ENCODE data around the gene CERS6. TPM values are rescaled to one million over a fixed set of nuclear protein-coding genes. Genes with fewer than 3 reads are reported as not detected.

Gene CERS6
- total and polyA plus RNA-seq, 10 of the 15 experiments (the other 5 are each of a cell fraction or from before 2014, with no cell fraction given) = 1.3 to 20.4 (median 14.1) TPM

- no peak for TF ChIP-seq TBL1XR1 (IDR thresholded peaks at IDR 0.05; ENCODE audit: low read depth, low read length)
- no peak for TF ChIP-seq STAT3 (IDR thresholded peaks at IDR 0.05; ENCODE audit: low read depth, low read length)
- TF ChIP-seq TARDBP (IDR thresholded peaks at IDR 0.05; ENCODE audit: borderline replicate concordance) = no peak
- no peak for TF ChIP-seq ZBTB33 (IDR thresholded peaks at IDR 0.05)
- no peak for TF ChIP-seq BCL11A (IDR thresholded peaks at IDR 0.05; ENCODE audit: low read depth, low read length)
- no peak for TF ChIP-seq MTA3 (IDR thresholded peaks at IDR 0.05; ENCODE audit: borderline replicate concordance, low read length)
Observed at GRCh38 chr2:168650139-168650538, 194.1 kb downstream of the CERS6 start (continued).

GRCh38 chr2:168650781-168651180, 194.7 kb downstream of the CERS6 start:
- CTCF ChIA-PET = interaction anchor here (0.6 to 1.1 kb wide), 2 partner anchors 37 to 53 kb away, joined by 3 read pairs; no protein-coding TSS in a partner anchor
- H3K4me2 ChIP-seq (ENCODE audit: control insufficient read depth, insufficient read depth) = no peak overlapping the region
- no peaks in the 10 kb centered on the region for H3K4me1 ChIP-seq (ENCODE audit: control insufficient read depth, insufficient read depth, low read length)
- H3K9me3 ChIP-seq (replicated peaks; ENCODE audit: control insufficient read depth, insufficient read depth, low read length) = no peaks in the 10 kb centered on the region; the same call in 1 of the 3 replicates
- in situ Hi-C loops (cut with MboI) = no loop called here
- POLR2A ChIA-PET = no interaction called here
- DNase-seq (ENCODE audit: low read depth, low spot score) (no peak), FAIRE-seq (no peak), ATAC-seq (no peak)
- H3K4me3 ChIP-seq = no peak overlapping the region
- no peaks in the 10 kb centered on the region; a peak in 1 of 4 replicates for H3K36me3 ChIP-seq (ENCODE audit: control insufficient read depth in 2 of 2, insufficient read depth in 2 of 2, low read length in 1 of 2)
- H3K79me2 ChIP-seq (ENCODE audit: control insufficient read depth, insufficient read depth, low read length) = peaks cover 11% of the 10 kb centered on the region
- BruUV-seq (replicated peaks) = no TSS peak
- intact Hi-C loops (cut with micrococcal nuclease; ENCODE audit: unreplicated experiment) = no loop called here
- H2AFZ ChIP-seq (ENCODE audit: control insufficient read depth, low read depth, low read length) = no peak overlapping the region
- RAD21 ChIA-PET (ENCODE audit: unreplicated experiment) = interaction anchor here (0.9 kb wide), 1 partner anchor 20 kb away, joined by 3 read pairs; no protein-coding TSS in a partner anchor
- SMC1A ChIA-PET (ENCODE audit: uncharacterized antibody, unreplicated experiment) = interaction anchor here (0.7 kb wide), 1 partner anchor 341 kb away, joined by 3 read pairs; no protein-coding TSS in a partner anchor
- no peaks in the 10 kb centered on the region for H4K20me1 ChIP-seq (ENCODE audit: control insufficient read depth, insufficient read depth)
- H3K9ac ChIP-seq (ENCODE audit: control insufficient read depth, insufficient read depth, low read length) = no peak overlapping the region
- no peak overlapping the region for H3K27ac ChIP-seq (ENCODE audit: control insufficient read depth, insufficient read depth)
- H3K27me3 ChIP-seq (replicated peaks in 1 of 2; ENCODE audit: control insufficient read depth in 2 of 2, insufficient read depth in 2 of 2, low read length in 1 of 2) = no peaks in the 10 kb centered on the region
- TF ChIP-seq MEF2B (IDR thresholded peaks at IDR 0.05; ENCODE audit: partially characterized antibody, poor library complexity, severe bottlenecking) (no peak), SPI1 (IDR thresholded peaks at IDR 0.05; ENCODE audit: borderline replicate concordance, insufficient read depth, low read depth, low read length) (no peak), SKIL (IDR thresholded peaks at IDR 0.05; ENCODE audit: low read depth, poor library complexity, severe bottlenecking) (no peak), HDGF (IDR thresholded peaks at IDR 0.05) (no peak), BACH1 (IDR thresholded peaks at IDR 0.05; ENCODE audit: borderline replicate concordance) (no peak), CBX5 (IDR thresholded peaks at IDR 0.05; ENCODE audit: low read depth) (no peak), IRF4 (IDR thresholded peaks at IDR 0.05; ENCODE audit: low read depth, low read length) (no peak), FOXK2 (IDR thresholded peaks at IDR 0.05) (no peak), IKZF1 (conservative IDR thresholded peaks at IDR 0.05) (no peak), MTA2 (IDR thresholded peaks at IDR 0.05; ENCODE audit: low read depth) (no peak), BCLAF1 (IDR thresholded peaks at IDR 0.05) (no peak), NRF1 (conservative IDR thresholded peaks at IDR 0.05; ENCODE audit: low read depth, low read length) (no peak), PML (IDR thresholded peaks at IDR 0.05; ENCODE audit: low read length) (no peak), HDAC6 (IDR thresholded peaks at IDR 0.05; ENCODE audit: unreplicated experiment) (no peak)

Measured in GM12878 (cell line).